Vagina (tissue), 2 donors: ENCODE results near the gene SNRPN. TPM values are rescaled to one million over a fixed set of nuclear protein-coding genes. Genes with fewer than 3 reads are reported as not detected.
"Not testable (repeated sequence)": the region's sequence is repeated elsewhere in the genome, so short reads cannot be mapped to it uniquely, and the experiment has no call there.

Experiments
- DNase-seq, 2 donors: peaks; one replicate each; pipeline ENCODE4 v3.0.0-alpha.2; 2017; ENCODE audit errors: extremely low spot score in 2 of 2
- H3K27ac ChIP-seq: fragments of 200-600 bp; sonication (generic); one replicate; pipeline ENCODE4 v1.5.1; 2019
- H3K27me3 ChIP-seq: fragments of 200-600 bp; sonication (generic); one replicate; pipeline ENCODE4 v1.5.1; 2019
- H3K36me3 ChIP-seq, 2 donors: fragments of 200-600 bp; sonication (generic); one replicate each; pipeline ENCODE4 v1.5.1; 2017 to 2019
- H3K4me1 ChIP-seq: fragments of 200-600 bp; sonication (generic); one replicate; pipeline ENCODE4 v1.5.1; 2019
- H3K4me3 ChIP-seq, 2 donors: fragments of 200-600 bp; sonication (generic); 1 replicate in 1 of 2; 2 replicates in 1 of 2; pipeline ENCODE4 v1.5.1; 2016 to 2019
- H3K9me3 ChIP-seq: fragments of 200-600 bp; sonication (generic); one replicate; pipeline ENCODE4 v1.5.1; 2019
- POLR2A ChIP-seq, 2 donors: fragments of 450-650 bp; IDR thresholded peaks; one replicate each; pipeline ENCODE4 v1.6.1; 2017; ENCODE audit warnings: antibody characterized with exemption in 2 of 2, mild to moderate bottlenecking in 2 of 2, moderate library complexity in 2 of 2
- POLR2AphosphoS5 ChIP-seq, 2 donors: sonication (generic); formaldehyde crosslinking; IDR thresholded peaks; one replicate each; pipeline ENCODE4 v1.9.0; 2017; ENCODE audit warnings: antibody characterized with exemption in 2 of 2, mild to moderate bottlenecking in 2 of 2, low read depth in 1 of 2; ENCODE audit not compliant: insufficient read depth in 1 of 2
- intact Hi-C: fragments of 100-400 bp; cut with DNase I; formaldehyde crosslinking; loops from one replicate; pipeline ENCODE4 v1.15.1; 2023
- total RNA-seq: library from RNA; depleted of rRNA; stranded (reverse); fragments of >200 nt; gene quantifications from one replicate; pipeline ENCODE4 v1.2.3, GENCODE V29; 2016
- TF ChIP-seq, protein P1 (sequence below), 3 experiments: fragments of 450-650 bp in 2 of 3; fragments of 200-600 bp in 1 of 3; sonication (generic) in 1 of 3; IDR thresholded peaks; one replicate each; pipeline ENCODE4 v1.5.1; 2017 to 2019; ENCODE audit warnings: antibody characterized with exemption in 3 of 3, mild to moderate bottlenecking in 2 of 3, moderate library complexity in 2 of 3

Gene SNRPN
- total RNA-seq: 79.6 TPM

DNA sequence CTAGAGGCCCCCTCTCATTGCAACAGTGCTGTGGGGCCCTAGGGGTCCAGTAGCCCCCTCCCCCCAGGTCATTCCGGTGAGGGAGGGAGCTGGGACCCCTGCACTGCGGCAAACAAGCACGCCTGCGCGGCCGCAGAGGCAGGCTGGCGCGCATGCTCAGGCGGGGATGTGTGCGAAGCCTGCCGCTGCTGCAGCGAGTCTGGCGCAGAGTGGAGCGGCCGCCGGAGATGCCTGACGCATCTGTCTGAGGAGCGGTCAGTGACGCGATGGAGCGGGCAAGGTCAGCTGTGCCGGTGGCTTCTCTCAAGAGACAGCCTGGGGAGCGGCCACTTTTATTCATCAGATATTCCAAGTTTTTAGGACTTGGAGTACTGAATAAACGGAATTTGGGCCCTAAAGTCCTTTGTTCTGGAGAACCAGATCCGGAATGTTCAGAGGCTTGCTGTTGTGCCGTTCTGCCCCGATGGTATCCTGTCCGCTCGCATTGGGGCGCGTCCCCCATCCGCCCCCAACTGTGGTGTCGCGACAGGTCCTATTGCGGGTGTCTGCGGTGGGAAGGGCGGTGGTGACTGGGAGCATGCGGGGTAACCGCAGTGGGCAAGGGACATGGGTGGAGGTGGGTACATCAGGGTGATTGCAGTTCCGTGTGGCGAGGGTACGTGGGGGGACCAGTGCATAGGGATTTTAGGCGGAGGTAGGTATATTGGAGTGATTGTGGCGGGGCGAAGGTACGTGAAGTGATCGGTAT, at the start of gene SNRPN, which contains the start of gene SNURF:
Gene SNRPN (plus strand): TSS at position 205 of the 748 bp plus-strand sequence. CDS start 19,467 bp downstream, outside the sequence.
Gene SNURF (plus strand): TSS at position 205 of the 748 bp plus-strand sequence. CDS start 62 bp downstream, at position 267.
- no peaks in the 10 kb centered on the region for H3K36me3 ChIP-seq
- TF ChIP-seq, protein P1, sequence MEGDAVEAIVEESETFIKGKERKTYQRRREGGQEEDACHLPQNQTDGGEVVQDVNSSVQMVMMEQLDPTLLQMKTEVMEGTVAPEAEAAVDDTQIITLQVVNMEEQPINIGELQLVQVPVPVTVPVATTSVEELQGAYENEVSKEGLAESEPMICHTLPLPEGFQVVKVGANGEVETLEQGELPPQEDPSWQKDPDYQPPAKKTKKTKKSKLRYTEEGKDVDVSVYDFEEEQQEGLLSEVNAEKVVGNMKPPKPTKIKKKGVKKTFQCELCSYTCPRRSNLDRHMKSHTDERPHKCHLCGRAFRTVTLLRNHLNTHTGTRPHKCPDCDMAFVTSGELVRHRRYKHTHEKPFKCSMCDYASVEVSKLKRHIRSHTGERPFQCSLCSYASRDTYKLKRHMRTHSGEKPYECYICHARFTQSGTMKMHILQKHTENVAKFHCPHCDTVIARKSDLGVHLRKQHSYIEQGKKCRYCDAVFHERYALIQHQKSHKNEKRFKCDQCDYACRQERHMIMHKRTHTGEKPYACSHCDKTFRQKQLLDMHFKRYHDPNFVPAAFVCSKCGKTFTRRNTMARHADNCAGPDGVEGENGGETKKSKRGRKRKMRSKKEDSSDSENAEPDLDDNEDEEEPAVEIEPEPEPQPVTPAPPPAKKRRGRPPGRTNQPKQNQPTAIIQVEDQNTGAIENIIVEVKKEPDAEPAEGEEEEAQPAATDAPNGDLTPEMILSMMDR (IDR thresholded peaks at IDR 0.05): no peak
- TF ChIP-seq POLR2AphosphoS5 (IDR thresholded peaks at IDR 0.05; ENCODE audit: insufficient read depth in 1 of 2, low read depth in 1 of 2) (peak; percentile 56 to 92), POLR2A (IDR thresholded peaks at IDR 0.05) (peak in 1 of 2 donors; percentile 67)
- no peaks in the 10 kb centered on the region for H3K27me3 ChIP-seq
- peak in 1 of 2 donors; percentile 82 for DNase-seq
- H3K27ac ChIP-seq: peak within 1 kb of the TSS; percentile 79
- intact Hi-C loops: no loop called here
- no peaks in the 10 kb centered on the region for H3K9me3 ChIP-seq
- no peaks in the 10 kb centered on the region for H3K4me1 ChIP-seq
- peak within 1 kb of the TSS; percentile 64 to 66 for H3K4me3 ChIP-seq

GRCh38 chr15:24916305-24917009, 38.3 kb upstream of the SNRPN start:
- Histone ChIP-seq H3K4me3 (no peak overlapping the region), H3K27ac (no peak overlapping the region), H3K9me3 (no peaks in the 10 kb centered on the region), H3K27me3 (no peaks in the 10 kb centered on the region), H3K36me3 (no peaks in the 10 kb centered on the region), H3K4me1 (no peaks in the 10 kb centered on the region)
- intact Hi-C loops: no loop called here
- TF ChIP-seq POLR2AphosphoS5 (IDR thresholded peaks at IDR 0.05; ENCODE audit: insufficient read depth in 1 of 2, low read depth in 1 of 2): no peak
- TF ChIP-seq, protein P1 (IDR thresholded peaks at IDR 0.05): no peak
- no peak for TF ChIP-seq POLR2A (IDR thresholded peaks at IDR 0.05)
- no peak for DNase-seq

DNA sequence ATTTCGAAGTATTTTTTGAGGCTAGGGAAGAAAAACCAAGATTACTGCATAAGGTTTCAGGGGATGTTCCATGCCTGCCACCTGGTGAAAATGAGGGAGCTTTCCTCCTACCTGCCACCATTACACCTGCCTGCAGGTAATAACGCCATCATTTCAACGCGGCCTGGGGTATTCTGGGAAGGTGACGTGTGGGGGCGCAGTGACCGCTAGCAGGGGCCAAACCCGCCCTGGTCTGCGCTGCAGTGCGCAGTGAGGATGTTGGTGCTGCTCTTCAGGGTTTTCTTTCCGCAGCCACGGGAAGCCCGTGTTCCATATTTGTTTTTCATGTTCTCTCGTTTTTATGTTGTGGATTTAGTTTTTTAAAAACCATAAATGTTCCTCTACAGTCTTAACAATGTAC, 37.4 kb upstream of the SNRPN start:
- no peak for DNase-seq
- no peaks in the 10 kb centered on the region for H3K27me3 ChIP-seq
- TF ChIP-seq, protein P1 (IDR thresholded peaks at IDR 0.05): no peak
- TF ChIP-seq POLR2AphosphoS5 (IDR thresholded peaks at IDR 0.05; ENCODE audit: insufficient read depth in 1 of 2, low read depth in 1 of 2): no peak
- no peak for TF ChIP-seq POLR2A (IDR thresholded peaks at IDR 0.05)
- H3K36me3 ChIP-seq: no peaks in the 10 kb centered on the region
- no peak overlapping the region for H3K4me3 ChIP-seq
- no peaks in the 10 kb centered on the region for H3K4me1 ChIP-seq
- no peaks in the 10 kb centered on the region for H3K9me3 ChIP-seq
- H3K27ac ChIP-seq: no peak overlapping the region
- intact Hi-C loops: no loop called here

- Histone ChIP-seq H3K9me3 (no peaks in the 10 kb centered on the region), H3K27me3 (no peaks in the 10 kb centered on the region), H3K27ac (no peak overlapping the region), H3K4me3 (no peak overlapping the region), H3K36me3 (no peaks in the 10 kb centered on the region), H3K4me1 (no peaks in the 10 kb centered on the region)
- intact Hi-C loops: no loop called here
- TF ChIP-seq POLR2A (IDR thresholded peaks at IDR 0.05): no peak
- TF ChIP-seq POLR2AphosphoS5 (IDR thresholded peaks at IDR 0.05; ENCODE audit: insufficient read depth in 1 of 2, low read depth in 1 of 2): no peak
- TF ChIP-seq, protein P1 (IDR thresholded peaks at IDR 0.05): no peak
- no peak for DNase-seq
Observed at GRCh38 chr15:24919446-24919845, 35.3 kb upstream of the SNRPN start.

- H3K27me3 ChIP-seq, intact Hi-C loops, H3K4me1 ChIP-seq, DNase-seq, H3K9me3 ChIP-seq, H3K27ac ChIP-seq, H3K36me3 ChIP-seq, H3K4me3 ChIP-seq: not testable (repeated sequence)
Observed at GRCh38 chr15:24922781-24923180, 32.0 kb upstream of the SNRPN start.
